Osteocyte (in vitro differentiated cells): Measurements from ENCODE around the gene GNAI1. TPM values are rescaled to one million over a fixed set of nuclear protein-coding genes. Genes with fewer than 3 reads are reported as not detected.

Experiments used
- DNase-seq: peaks from one replicate; pipeline ENCODE4 v3.0.0; 2021; ENCODE audit warnings: mixed read lengths; ENCODE audit not compliant: unreplicated experiment; ENCODE audit errors: extremely low spot score
- H3K27ac Mint-ChIP-seq: one replicate; pipeline ENCODE4 v1.8.0; 2021; ENCODE audit warnings: mild to moderate bottlenecking, mixed read lengths; ENCODE audit not compliant: unreplicated experiment
- H3K27me3 Mint-ChIP-seq: one replicate; pipeline ENCODE4 v1.8.0; 2021; ENCODE audit warnings: mixed read lengths; ENCODE audit not compliant: unreplicated experiment
- H3K36me3 Mint-ChIP-seq: one replicate; pipeline ENCODE4 v1.8.0; 2021; ENCODE audit warnings: mixed read lengths; ENCODE audit not compliant: unreplicated experiment
- H3K4me1 Mint-ChIP-seq: one replicate; pipeline ENCODE4 v1.8.0; 2021; ENCODE audit warnings: mixed read lengths; ENCODE audit not compliant: unreplicated experiment
- H3K4me3 Mint-ChIP-seq: one replicate; pipeline ENCODE4 v1.8.0; 2021; ENCODE audit warnings: mild to moderate bottlenecking, moderate library complexity, mixed read lengths; ENCODE audit not compliant: unreplicated experiment
- H3K9me3 Mint-ChIP-seq: one replicate; pipeline ENCODE4 v1.8.0; 2021; ENCODE audit warnings: mixed read lengths; ENCODE audit not compliant: unreplicated experiment
- total RNA-seq: library from RNA; stranded (reverse); gene quantifications from 2 replicates; pipeline ENCODE4 v1.2.1, GENCODE V29; 2021
- TF ChIP-seq, protein P1 (sequence below): fragments of 200-600 bp; sonication (generic); IDR thresholded peaks from 2 replicates; pipeline ENCODE4 v1.5.0; 2021; ENCODE audit warnings: antibody characterized with exemption, mild to moderate bottlenecking, moderate library complexity

The GNAI1 gene
- total RNA-seq, 1 donor from 2014 or later: 44.4 TPM

DNA sequence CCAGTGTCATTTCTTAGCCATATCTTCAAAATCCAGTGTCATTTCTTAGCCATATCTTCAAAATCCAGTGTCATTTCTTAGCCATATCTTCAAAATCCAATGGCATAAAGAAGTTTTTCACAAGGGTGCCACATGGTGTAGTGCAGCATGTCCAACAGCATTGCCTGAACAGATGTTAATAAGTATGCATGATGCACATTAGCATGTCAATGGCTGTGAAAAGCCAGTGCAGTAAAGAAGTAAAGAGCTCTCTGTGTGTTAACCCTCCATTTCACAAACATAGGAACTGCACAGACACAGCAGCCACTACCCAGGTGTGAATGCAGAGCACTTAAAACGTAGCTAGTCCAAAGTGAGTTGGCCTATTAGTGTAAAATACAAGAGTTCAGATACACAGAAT, 89.8 kb downstream of the GNAI1 start:
- Mint-ChIP-seq H3K27ac (no peak overlapping the region), H3K36me3 (peaks cover 16% of the 10 kb centered on the region), H3K4me3 (no peak overlapping the region), H3K27me3 (no peaks in the 10 kb centered on the region), H3K4me1 (peaks cover 16% of the 10 kb centered on the region), H3K9me3 (no peaks in the 10 kb centered on the region)
- no peak for DNase-seq
- TF ChIP-seq, protein P1, sequence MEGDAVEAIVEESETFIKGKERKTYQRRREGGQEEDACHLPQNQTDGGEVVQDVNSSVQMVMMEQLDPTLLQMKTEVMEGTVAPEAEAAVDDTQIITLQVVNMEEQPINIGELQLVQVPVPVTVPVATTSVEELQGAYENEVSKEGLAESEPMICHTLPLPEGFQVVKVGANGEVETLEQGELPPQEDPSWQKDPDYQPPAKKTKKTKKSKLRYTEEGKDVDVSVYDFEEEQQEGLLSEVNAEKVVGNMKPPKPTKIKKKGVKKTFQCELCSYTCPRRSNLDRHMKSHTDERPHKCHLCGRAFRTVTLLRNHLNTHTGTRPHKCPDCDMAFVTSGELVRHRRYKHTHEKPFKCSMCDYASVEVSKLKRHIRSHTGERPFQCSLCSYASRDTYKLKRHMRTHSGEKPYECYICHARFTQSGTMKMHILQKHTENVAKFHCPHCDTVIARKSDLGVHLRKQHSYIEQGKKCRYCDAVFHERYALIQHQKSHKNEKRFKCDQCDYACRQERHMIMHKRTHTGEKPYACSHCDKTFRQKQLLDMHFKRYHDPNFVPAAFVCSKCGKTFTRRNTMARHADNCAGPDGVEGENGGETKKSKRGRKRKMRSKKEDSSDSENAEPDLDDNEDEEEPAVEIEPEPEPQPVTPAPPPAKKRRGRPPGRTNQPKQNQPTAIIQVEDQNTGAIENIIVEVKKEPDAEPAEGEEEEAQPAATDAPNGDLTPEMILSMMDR: no peak

DNA sequence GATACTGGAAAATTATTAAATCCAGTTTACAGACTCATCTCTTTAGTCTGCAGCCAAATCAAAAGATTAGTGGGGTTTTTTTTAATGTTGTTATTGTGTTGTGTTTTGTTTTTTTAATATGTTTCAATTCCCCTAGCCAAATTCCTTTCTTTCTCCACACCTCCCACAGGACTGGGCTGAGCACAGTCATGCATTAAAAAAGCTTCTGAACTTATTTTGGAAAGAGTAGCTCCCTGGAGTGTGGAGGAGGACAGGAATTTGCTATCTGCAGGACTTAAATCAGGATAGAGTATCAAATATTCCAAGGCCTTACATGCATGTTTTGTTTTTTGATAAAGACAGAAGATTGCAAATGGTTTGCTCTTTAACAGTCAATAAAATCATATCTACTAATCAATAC, 90.7 kb downstream of the GNAI1 start:
- H3K27ac Mint-ChIP-seq: peak overlapping the region; percentile 60

DNA sequence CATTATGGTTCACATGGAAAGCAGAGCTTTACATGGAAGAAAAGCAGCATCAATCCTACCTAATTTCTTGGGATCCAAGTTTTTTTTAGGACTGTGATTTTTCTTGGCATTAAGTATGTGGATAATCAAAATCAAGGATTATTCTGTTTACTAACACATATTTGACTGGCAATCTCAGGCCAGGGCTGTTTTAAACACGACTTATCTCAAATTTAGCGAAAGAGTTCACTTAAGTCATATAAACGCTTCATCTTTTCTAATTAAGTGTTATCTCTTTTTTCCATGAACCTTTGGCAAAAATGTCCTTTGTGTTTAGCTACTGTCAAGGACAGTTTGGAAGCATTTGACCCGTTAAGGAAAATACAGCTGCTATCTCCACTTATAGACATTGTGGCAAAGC, 92.0 kb downstream of the GNAI1 start:
- no peak overlapping the region for H3K4me3 Mint-ChIP-seq
- H3K36me3 Mint-ChIP-seq: no peaks in the 10 kb centered on the region
- H3K27ac Mint-ChIP-seq: no peak overlapping the region
- H3K27me3 Mint-ChIP-seq: no peaks in the 10 kb centered on the region
- H3K9me3 Mint-ChIP-seq: no peaks in the 10 kb centered on the region
- TF ChIP-seq, protein P1: no peak
- no peak for DNase-seq
- peaks cover 25% of the 10 kb centered on the region for H3K4me1 Mint-ChIP-seq

More for the DNA sequence above, 90.7 kb downstream of the GNAI1 start:
- TF ChIP-seq, protein P1: no peak
- no peak for DNase-seq
- peaks cover 8% of the 10 kb centered on the region for H3K36me3 Mint-ChIP-seq
- H3K4me3 Mint-ChIP-seq: no peak overlapping the region
- no peaks in the 10 kb centered on the region for H3K27me3 Mint-ChIP-seq
- peaks cover 21% of the 10 kb centered on the region for H3K4me1 Mint-ChIP-seq
- H3K9me3 Mint-ChIP-seq: no peaks in the 10 kb centered on the region

DNA sequence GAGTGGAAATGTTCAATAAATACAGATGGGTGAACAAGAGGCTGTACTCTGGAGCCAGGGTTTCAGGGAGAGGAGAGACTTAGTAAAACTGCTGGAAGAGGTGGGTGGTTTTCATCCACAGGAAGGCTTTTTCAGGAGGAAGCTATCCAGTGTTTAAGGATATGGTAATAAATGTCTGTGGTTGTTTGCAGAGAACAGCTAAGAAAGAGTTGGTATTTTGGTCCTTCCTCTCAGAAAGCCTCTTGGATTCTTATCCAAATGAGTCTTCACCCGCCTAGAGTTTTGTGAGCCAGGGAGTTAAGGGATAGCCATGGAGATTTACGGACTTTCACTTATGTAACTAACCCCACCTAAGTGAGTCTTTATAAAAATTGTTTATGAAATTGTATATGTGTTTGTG, 95.7 kb downstream of the GNAI1 start:
- H3K27me3 Mint-ChIP-seq: no peaks in the 10 kb centered on the region
- H3K27ac Mint-ChIP-seq: no peak overlapping the region
- H3K36me3 Mint-ChIP-seq: no peaks in the 10 kb centered on the region
- no peaks in the 10 kb centered on the region for H3K9me3 Mint-ChIP-seq
- peaks cover 18% of the 10 kb centered on the region for H3K4me1 Mint-ChIP-seq
- DNase-seq: no peak
- no peak overlapping the region for H3K4me3 Mint-ChIP-seq
- TF ChIP-seq, protein P1: no peak

DNA sequence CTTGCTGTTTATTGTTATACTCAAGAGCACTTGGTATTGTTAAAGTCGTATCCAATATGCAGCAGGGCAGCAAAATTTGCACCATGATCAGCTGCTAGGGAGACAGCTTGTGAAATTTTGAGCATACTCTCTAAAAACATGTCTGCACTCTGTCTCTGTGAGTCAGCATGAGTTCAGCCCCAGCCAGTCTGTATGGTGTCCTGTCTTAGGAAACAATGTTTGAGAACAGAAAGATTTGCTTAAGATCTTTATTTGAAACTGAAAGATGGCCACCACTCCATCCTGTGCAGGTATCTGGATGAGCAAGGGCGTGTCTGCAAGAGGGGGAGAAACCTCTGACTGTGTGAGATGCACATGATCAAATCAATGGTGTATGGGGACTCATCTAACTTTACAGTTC, 97.1 kb downstream of the GNAI1 start:
- Mint-ChIP-seq H3K4me1 (peaks cover 12% of the 10 kb centered on the region), H3K4me3 (no peak overlapping the region), H3K27ac (no peak overlapping the region), H3K36me3 (no peaks in the 10 kb centered on the region), H3K9me3 (no peaks in the 10 kb centered on the region), H3K27me3 (no peaks in the 10 kb centered on the region)
- DNase-seq: no peak
- TF ChIP-seq, protein P1: no peak
